Activated CD4-positive, alpha-beta T cell treated with anti-CD3 and anti-CD28 coated beads, Interleukin-2, amount 50 U/mL, for 24 hours (primary cell): ENCODE measurements around the gene DMRTC2.
"Not testable (repeated sequence)": the region's sequence is repeated elsewhere in the genome, so short reads cannot be mapped to it uniquely, and the experiment has no call there.

Experiments
- DNase-seq, 2 donors: peaks; one replicate each; pipeline ENCODE4 v3.0.0-alpha.2; 2020; ENCODE audit warnings: low read depth in 1 of 2, low spot score in 1 of 2

The DMRTC2 gene

GRCh38 chr19:41870401-41870873 is 25.6 kb downstream of the DMRTC2 start:
- DNase-seq: no peak

- DNase-seq: peak in 1 of 2 donors; percentile 62
Measured at GRCh38 chr19:41871573-41872383, 26.9 kb downstream of the DMRTC2 start.

- no peak for DNase-seq
Measured at GRCh38 chr19:41872384-41872774, 27.5 kb downstream of the DMRTC2 start.

GRCh38 chr19:41872775-41873647 is 28.2 kb downstream of the DMRTC2 start:
- peak in 1 of 2 donors; percentile 65 for DNase-seq

- not testable (repeated sequence) for DNase-seq
Measured at GRCh38 chr19:41875973-41876372, 31.1 kb downstream of the DMRTC2 start.

GRCh38 chr19:41876847-41877832 is 32.3 kb downstream of the DMRTC2 start, which contains the start of gene CD79A:
CD79A (plus strand) TSS chr19:41877279; CDS start chr19:41877305, 26 bp downstream.
- DNase-seq: no peak

- DNase-seq: no peak
Measured at GRCh38 chr19:41877916-41878905, 33.4 kb downstream of the DMRTC2 start.

- DNase-seq: no peak
Measured at GRCh38 chr19:41879080-41879479, 34.2 kb downstream of the DMRTC2 start.

GRCh38 chr19:41879670-41880328 is 35.0 kb downstream of the DMRTC2 start:
- DNase-seq: no peak

- DNase-seq: no peak
Measured at GRCh38 chr19:41880329-41880708, 35.5 kb downstream of the DMRTC2 start.

GRCh38 chr19:41882568-41883462 is 38.0 kb downstream of the DMRTC2 start, which contains the start of gene ARHGEF1:
ARHGEF1 (plus strand) TSS chr19:41883184; CDS start chr19:41888083, 4,899 bp downstream.
- peak in 1 of 2 donors; percentile 50 for DNase-seq

- DNase-seq: no peak
Measured at GRCh38 chr19:41883463-41883820, 38.6 kb downstream of the DMRTC2 start.

- DNase-seq: peak; percentile 72 to 89
Measured at GRCh38 chr19:41883821-41884733, 39.2 kb downstream of the DMRTC2 start.

GRCh38 chr19:41886761-41887710 is 42.2 kb downstream of the DMRTC2 start:
- peak in 1 of 2 donors; percentile 61 for DNase-seq

GRCh38 chr19:41887711-41888382 is 43.0 kb downstream of the DMRTC2 start:
- DNase-seq: peak; percentile 62 to 81
